ENCODE data around the gene MLXIP. TPM values are rescaled to one million over a fixed set of nuclear protein-coding genes. Genes with fewer than 3 reads are reported as not detected.

Gene MLXIP
- total and polyA plus RNA-seq, 12 donors: 11.5 to 37.9 (median 20.9) TPM

- TF ChIP-seq CTCF (IDR thresholded peaks at IDR 0.05): no peak
- DNase-seq (no peak), ATAC-seq (no peak)
- intact Hi-C loops (cut with DNase I): loop anchor here in 7 of 10 donors (1.0 to 10.0 kb wide), 8 partner anchors 33 to 207 kb away; partner anchors contain the start of gene CFAP251 (in 2 of the 7)
- WGBS, 2 donors: 80 to 81% methylated on average over 6 of the region's 6 CpGs
- Histone ChIP-seq H3K9me3 (no peaks in the 10 kb centered on the region), H3K4me1 (peaks cover 8 to 57% (median 40%) of the 10 kb centered on the region in 9 donors), H3K27ac (peak overlapping the region in 2 of 10 donors; percentile 44 to 48), H3K27me3 (no peaks in the 10 kb centered on the region), H3K36me3 (peaks cover 0 to 11% (median 0%) of the 10 kb centered on the region in 9 donors), H3K4me3 (no peak overlapping the region)
These were observed 43.2 kb downstream of the MLXIP start for GRCh38 chr12:122121745-122122144.

GRCh38 chr12:122123051-122123760, 44.6 kb downstream of the MLXIP start:
- ATAC-seq: peak; percentile 36 to 67 (median 52)
- Histone ChIP-seq H3K9me3 (no peaks in the 10 kb centered on the region), H3K4me3 (peak overlapping the region in 1 of 10 donors; percentile 18), H3K36me3 (peaks cover 0 to 17% (median 9%) of the 10 kb centered on the region in 9 donors), H3K27me3 (no peaks in the 10 kb centered on the region), H3K4me1 (peaks cover 8 to 61% (median 39%) of the 10 kb centered on the region in 9 donors), H3K27ac (peak overlapping the region in 3 of 10 donors; percentile 30 to 58 (median 51))
- WGBS, 2 donors: 19 to 22% methylated on average over 22 of the region's 22 CpGs
- intact Hi-C loops (cut with DNase I): loop anchor here in 8 of 10 donors (1.0 to 10.0 kb wide), 9 partner anchors 41 to 208 kb away; partner anchors contain the start of gene CFAP251 (in 3 of the 8)
- TF ChIP-seq CTCF (IDR thresholded peaks at IDR 0.05): peak; percentile 55 to 87 (median 77)
- DNase-seq: peak; percentile 44 to 77

- H3K27ac ChIP-seq: no peak overlapping the region
- no peak for ATAC-seq
- peaks cover 8 to 61% (median 38%) of the 10 kb centered on the region in 9 donors for H3K4me1 ChIP-seq
- no peak for TF ChIP-seq CTCF (IDR thresholded peaks at IDR 0.05)
- 83 to 90% methylated on average over 9 of the region's 9 CpGs for WGBS, 2 donors
- intact Hi-C loops (cut with DNase I): loop anchor here in 8 of 10 donors (1.0 to 10.0 kb wide), 9 partner anchors 41 to 209 kb away; partner anchors contain the start of gene CFAP251 (in 3 of the 8)
- no peaks in the 10 kb centered on the region for H3K9me3 ChIP-seq
- no peaks in the 10 kb centered on the region for H3K27me3 ChIP-seq
- H3K4me3 ChIP-seq: no peak overlapping the region
- DNase-seq: no peak
- peaks cover 0 to 21% (median 12%) of the 10 kb centered on the region in 9 donors for H3K36me3 ChIP-seq
These were observed 45.2 kb downstream of the MLXIP start for GRCh38 chr12:122123761-122124145.

GRCh38 chr12:122124370-122124769, 45.8 kb downstream of the MLXIP start:
- H3K4me3 ChIP-seq: no peak overlapping the region
- intact Hi-C loops (cut with DNase I): loop anchor here in 4 of 10 donors (5.0 to 10.0 kb wide), 5 partner anchors 42 to 210 kb away; partner anchors contain the start of gene CFAP251 (in 2 of the 4)
- TF ChIP-seq CTCF (IDR thresholded peaks at IDR 0.05): no peak
- H3K27ac ChIP-seq: no peak overlapping the region
- WGBS, 2 donors: 83 to 86% methylated on average over 9 of the region's 14 CpGs
- H3K36me3 ChIP-seq: peaks cover 0 to 27% (median 18%) of the 10 kb centered on the region in 9 donors
- DNase-seq (no peak), ATAC-seq (no peak)
- no peaks in the 10 kb centered on the region for H3K27me3 ChIP-seq
- no peaks in the 10 kb centered on the region for H3K9me3 ChIP-seq
- H3K4me1 ChIP-seq: peaks cover 8 to 61% (median 38%) of the 10 kb centered on the region in 9 donors

All from heart right ventricle (tissue), 16 donors.